GDM1 (cell line): ENCODE results near the gene ATG16L1.

ENCODE experiments used
- DNase-seq: peaks from one replicate; lab custom pipeline; 2025; lab: John Stamatoyannopoulos, UW

ATG16L1 gene

GRCh38 chr2:233260661-233261060 is 9.2 kb downstream of the ATG16L1 start:
- DNase-seq, result no peak

GRCh38 chr2:233261819-233262555 is 10.5 kb downstream of the ATG16L1 start:
- no peak for DNase-seq

DNA sequence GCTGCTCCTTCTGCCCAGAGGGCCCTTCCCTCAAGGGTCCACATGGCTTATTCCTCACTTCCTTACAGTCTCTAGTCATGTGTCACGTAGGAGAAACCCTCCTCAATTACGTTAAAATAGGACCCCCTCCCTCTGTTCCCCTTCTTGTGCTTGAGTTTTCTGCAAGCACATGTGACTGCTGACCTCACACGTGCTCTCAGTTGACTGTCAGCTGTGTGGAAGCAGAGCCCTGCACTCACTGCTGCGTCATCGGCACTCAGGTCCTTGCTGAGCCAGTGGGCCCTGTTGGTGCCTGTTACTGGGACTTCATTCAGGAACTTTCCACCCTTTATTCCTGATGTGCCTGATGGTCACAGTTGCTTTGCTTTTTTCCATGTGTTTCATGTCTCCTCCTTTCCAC is 11.1 kb downstream of the ATG16L1 start:
- DNase-seq, result no peak

GRCh38 chr2:233263045-233263570 is 11.6 kb downstream of the ATG16L1 start:
- no peak for DNase-seq

DNA sequence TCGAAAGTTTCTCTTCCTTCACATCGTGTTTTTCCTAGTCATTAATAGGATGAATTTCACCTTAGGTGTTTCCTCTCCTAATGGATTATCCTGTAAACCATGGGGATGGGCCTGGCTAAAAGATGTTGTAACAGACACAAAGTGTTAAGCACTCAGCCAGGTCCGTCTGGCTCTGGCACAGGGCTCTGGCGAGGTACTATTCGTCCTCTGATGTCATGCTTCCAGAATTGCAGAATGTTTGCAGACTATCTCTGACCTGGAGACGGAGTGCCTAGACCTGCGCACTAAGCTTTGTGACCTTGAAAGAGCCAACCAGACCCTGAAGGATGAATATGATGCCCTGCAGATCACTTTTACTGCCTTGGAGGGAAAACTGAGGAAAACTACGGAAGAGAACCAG is 13.2 kb downstream of the ATG16L1 start:
- no peak for DNase-seq

DNA sequence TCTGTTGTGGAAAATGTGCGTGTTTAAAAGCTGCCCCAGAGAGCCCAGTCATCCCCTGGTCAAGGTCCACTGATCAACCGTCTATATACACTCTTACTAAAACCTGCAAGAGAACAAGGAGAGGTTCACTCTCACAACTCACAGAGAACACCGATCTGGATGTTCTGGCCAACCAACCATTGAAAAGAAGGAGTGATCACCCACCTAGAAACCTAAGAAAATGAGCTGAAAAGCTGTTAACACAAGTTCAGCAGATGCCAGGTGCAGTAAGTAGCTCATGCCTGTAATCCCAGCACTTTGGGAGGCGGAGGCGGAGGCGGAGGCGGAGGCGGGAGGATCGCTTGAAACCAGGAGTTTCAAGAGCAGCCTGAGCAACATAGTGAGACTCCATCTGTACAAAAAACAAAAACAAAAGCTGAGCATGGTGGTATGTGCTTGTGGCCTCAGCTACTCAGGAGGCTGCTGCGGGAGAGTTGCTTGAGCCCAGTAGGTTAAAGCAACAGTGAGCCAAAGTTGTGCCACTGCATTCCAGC is 14.5 kb downstream of the ATG16L1 start:
- no peak for DNase-seq

DNA sequence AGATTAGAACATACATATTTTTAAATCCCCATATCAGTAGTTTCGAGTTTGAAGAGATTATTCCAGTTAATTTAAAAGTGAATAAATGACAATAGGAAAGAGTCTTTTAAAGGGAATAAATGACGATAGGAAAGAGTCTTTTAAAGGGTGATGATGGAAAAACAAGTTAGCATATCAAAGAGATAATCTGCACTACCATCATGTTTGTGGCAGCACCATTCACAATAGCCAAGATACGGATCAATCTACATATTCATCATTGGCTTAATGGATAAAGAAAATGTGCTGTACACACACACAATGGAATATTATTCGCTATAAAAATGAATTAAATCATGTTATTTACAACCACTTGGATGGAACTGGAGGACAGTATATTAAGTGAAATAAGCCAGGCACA is 15.0 kb downstream of the ATG16L1 start:
- DNase-seq, result no peak

- DNase-seq, result no peak
Measured at GRCh38 chr2:233267516-233268245, 16.2 kb downstream of the ATG16L1 start.

GRCh38 chr2:233270366-233270765 is 18.9 kb downstream of the ATG16L1 start:
- no peak for DNase-seq

DNA sequence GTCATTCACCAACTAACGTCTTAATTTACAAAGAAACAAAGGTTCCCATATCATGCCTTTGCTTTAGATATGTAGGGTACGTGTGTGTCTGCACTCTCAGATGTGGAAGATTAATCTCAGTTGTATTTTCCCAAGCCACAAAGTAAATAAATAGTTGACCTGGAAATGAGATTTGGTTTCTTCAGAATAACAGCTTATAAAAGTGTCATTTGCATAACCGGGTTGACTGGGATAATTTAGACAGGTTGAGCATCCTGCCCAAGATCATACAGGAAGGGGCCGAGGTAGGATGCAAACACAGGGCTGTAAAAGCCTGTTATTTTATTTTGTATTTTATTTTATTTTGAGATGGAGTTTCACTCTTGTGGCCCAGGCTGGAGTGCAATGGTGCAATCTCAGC is 19.5 kb downstream of the ATG16L1 start:
- no peak for DNase-seq

DNA sequence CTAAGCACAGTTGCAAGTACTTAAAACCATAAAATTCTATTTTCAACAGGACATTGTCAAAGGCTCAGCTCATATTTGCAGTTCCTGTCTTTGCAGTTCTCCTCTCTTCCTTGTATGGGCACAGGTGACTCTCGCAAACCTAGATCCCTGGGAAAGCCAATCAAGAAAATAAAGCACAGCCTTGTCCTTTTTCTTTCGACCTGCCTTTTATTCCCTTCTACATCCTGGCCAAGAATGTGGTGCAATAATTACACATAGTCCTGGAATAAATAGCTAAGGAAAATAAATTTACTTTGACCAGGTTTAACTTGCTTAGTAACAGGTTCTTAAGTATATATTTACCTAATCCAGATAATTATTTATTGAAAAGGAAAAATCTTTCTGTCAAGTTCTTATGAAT is 20.2 kb downstream of the ATG16L1 start:
- no peak for DNase-seq

DNA sequence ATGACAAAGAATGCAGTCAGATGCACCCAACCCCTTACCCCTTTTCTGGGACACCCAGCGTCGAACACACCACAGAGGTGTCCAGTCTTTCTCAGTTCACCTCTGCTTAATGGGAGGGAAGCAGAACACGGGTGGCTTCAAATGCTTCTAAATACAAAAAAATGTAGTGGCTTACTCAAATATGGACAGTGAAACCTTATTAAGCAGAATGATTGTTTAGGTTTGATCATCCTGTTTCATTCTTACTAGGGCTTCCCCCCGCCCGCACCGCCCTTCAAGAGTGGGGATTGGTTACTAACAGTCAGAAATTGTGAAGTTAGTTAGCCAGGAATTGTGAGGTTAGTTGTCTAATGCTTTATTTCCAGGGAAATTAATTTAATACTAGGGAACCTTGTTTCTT is 21.6 kb downstream of the ATG16L1 start:
- no peak for DNase-seq

DNA sequence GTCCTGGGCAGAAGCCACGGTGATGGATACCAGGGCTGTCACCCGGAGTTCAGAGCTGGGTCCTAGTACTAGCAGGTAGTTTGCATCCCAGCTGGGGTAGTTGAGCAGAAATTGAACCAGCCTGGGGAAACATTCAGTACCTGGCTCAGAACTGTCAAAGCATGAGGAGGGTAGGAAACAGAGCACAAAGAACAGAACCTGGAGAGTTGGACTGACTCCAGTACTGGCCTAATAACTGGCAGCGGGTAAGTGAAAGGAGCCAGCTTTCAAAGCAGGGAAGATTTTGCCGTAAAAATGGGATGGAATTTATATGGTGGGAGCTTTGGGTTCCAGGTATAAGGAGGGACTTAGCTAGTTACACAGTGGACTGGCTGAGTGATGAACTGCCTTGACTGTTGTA is 23.8 kb downstream of the ATG16L1 start:
- no peak for DNase-seq

DNA sequence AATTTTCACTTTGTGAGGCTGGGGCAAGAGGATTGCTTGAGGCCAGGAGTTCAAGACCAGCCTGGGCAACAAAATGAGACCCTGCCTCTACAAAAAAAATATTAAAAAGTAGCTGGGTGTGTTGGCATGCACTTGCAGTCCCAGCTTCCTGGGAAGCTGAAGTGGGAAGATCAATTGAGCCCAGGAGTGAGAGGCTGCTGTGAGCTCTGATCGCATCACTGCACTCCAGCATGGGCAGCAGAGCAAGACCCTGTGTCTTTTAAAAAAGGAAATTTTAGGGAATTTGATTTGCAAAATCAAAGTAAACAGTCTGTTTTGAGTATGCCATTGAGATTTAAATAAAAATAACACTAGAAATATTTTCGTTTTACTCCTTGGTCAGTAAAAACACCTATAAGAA is 27.4 kb downstream of the ATG16L1 start:
- DNase-seq, result no peak

DNA sequence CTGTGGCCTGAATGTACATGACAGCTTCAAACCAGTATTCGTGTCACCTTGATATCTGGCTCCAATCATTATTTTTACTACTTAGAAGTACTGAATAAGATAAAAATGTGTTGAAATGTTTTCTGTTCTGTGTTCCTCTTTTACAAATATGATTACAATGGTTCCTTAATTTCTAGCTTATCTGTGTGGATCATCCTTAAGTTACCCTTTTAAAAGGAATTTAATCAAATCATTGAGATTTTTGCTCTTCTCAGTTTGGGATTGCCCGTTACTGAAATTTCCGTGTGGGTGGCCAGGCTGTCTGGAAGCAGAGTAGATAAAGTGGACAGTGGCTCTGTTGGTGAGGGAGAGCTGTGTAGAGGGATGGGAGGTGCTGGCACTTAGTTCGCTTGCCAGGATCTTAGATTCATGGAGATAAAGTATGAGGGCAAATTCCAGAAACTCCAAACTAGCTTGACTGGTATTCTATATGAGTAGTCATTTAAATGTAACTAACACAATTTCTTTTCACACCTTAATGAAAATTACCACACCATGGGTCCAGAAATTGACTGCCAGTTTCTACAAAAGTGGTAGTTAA is 28.7 kb downstream of the ATG16L1 start:
- no peak for DNase-seq

GRCh38 chr2:233281553-233281952 is 30.1 kb downstream of the ATG16L1 start:
- no peak for DNase-seq

- DNase-seq, result no peak
Measured at GRCh38 chr2:233281992-233282603, 30.6 kb downstream of the ATG16L1 start.

DNA sequence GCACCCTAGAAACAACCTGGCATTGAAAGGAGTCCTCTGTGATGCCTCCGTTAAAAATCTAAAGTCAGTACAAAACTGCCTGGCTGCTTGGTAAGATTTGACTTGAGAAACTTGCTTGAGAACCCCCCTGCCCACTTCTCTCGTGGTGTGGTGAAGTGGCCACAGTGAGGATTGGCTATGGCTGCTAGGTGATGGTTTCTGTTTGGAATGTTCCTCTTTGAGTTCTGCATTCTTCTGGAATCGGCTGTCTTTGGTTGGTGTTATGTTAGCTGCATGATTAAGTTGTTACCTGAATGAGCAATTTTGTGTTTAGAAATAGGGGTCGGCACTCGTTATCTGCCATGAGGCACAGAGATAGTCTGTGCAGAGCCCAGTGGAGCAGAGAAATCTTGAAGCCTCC is 34.4 kb downstream of the ATG16L1 start:
- no peak for DNase-seq

GRCh38 chr2:233287871-233288270 is 36.4 kb downstream of the ATG16L1 start:
- DNase-seq, result no peak

GRCh38 chr2:233288663-233289062 is 37.2 kb downstream of the ATG16L1 start:
- no peak for DNase-seq

DNA sequence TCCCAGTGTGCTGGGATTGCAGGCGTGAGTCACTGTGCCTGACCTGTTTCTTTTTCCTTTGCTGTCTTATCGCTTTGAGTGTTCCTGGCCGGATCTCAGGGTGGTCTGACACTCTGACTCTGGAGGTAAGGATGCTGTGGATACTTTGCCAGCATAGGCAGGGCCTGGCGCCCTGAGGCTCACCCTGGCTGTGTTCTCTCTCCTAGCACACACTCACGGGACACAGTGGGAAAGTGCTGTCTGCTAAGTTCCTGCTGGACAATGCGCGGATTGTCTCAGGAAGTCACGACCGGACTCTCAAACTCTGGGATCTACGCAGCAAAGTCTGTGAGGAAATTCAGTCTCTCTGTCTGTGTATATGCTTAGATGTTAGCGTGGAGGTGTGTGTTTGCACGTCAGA is 38.2 kb downstream of the ATG16L1 start:
- DNase-seq, result no peak

DNA sequence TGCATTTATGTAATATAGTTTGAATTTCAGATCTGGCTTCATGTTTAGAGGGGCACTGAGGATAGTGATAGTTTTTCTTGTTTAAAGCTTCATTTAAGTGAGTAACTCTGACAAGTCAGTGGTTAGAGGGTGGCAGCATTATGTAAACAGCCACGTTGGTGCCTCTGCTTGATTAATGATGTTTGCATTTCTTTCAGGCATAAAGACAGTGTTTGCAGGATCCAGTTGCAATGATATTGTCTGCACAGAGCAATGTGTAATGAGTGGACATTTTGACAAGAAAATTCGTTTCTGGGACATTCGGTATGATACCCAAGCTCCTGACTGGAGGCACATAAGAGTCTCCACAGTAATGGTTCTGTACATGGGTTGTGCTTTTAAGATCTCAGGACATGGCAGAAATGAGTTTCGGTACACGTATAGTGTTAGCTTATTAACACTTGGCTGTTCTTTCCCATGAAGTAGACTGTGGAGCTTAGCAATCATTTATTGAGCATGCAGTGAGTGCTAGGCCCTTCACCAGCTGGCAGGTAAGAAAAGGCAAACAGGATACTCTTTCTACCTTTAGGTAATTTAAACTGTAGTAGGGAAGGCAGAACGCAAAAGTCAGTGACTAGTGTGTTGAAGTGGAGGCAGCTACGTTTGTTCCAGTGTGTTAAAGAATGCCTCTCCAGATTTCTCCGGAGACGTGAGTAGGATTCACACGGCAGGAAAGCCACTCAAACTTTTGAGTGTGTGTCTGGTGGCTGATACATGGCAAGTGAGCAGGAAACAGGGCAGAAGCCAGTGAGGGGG is 38.8 kb downstream of the ATG16L1 start:
- no peak for DNase-seq
